ENCODE measurements around the gene HIPK2. TPM values are rescaled to one million over a fixed set of nuclear protein-coding genes. Genes with fewer than 3 reads are reported as not detected.

The HIPK2 gene
- total and polyA plus RNA-seq, 2 of the 4 experiments (the other 2 are of a cell fraction) = 22.0 to 27.1 TPM

DNA sequence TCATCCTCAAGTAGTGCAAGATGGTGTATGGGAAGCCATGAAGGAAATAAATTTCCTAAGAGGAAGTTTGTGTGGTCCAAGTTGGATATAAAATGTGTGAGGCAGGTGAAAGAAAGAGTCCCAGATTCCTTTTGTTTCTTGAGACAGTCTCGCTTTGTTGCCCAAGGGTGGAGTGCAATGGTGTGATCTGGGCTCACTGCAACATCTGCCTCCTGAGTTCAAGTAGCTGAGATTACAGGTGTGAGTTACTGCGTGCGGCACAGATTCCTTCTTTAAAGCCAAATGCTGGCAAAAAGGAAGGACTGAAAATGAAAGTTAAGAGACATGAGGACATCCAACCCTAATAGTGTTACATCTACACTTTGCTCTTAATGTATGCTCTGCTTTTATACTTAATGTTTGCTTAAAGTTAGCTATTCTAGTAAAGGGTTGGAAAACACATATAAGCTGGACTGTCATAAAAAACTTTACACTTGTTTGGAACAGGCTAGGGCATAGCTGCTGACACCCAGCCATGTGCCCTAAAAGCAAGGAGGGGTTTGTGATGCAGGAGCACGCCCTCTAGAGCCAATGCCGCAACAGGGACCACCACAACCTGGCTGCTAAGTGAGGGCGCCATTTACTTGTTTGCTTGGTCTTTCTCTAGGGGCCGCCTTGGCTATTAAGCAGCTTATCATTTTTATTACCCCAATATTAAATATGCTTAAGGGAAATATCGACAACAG is 219.8 kb downstream of the HIPK2 start:
- intact Hi-C loops (cut with micrococcal nuclease) = no loop called here

More for the DNA sequence above, 219.8 kb downstream of the HIPK2 start:
- no peak overlapping the region for H2BK15ac ChIP-seq (ENCODE audit: low read depth, low read length)
- H2BK120ac ChIP-seq (ENCODE audit: low read depth, low read length) = no peak overlapping the region
- H4K20me1 ChIP-seq (ENCODE audit: insufficient read depth, low read length) = peaks cover 5% of the 10 kb centered on the region; the same call in 1 of the 2 replicates
- dilution Hi-C loops (cut with HindIII; ENCODE audit: low sequenced_read_pairs, unreplicated experiment) = no loop called here
- no peak overlapping the region for H2BK20ac ChIP-seq (ENCODE audit: low read depth, low read length)
- H3K18ac ChIP-seq (ENCODE audit: low read depth, low read length) = no peak overlapping the region
- no peak overlapping the region for H3K4me3 ChIP-seq (ENCODE audit: insufficient read depth, low read depth, low read length)
- ChIA-PET CTCF (interaction anchor here (0.8 kb wide), 2 partner anchors 20 to 22 kb away, joined by 3 to 5 read pairs; no protein-coding TSS in a partner anchor), POLR2A (ENCODE audit: unreplicated experiment) (no interaction called here)
- peaks cover 4% of the 10 kb centered on the region; the same call in 1 of the 2 replicates for H3K9me1 ChIP-seq (ENCODE audit: insufficient read depth, low read length)
- no peak overlapping the region for H3K9ac ChIP-seq (ENCODE audit: low read depth, low read length)
- H2AFZ ChIP-seq (replicated peaks; ENCODE audit: low read length, poor library complexity) = no peak overlapping the region
- no peak overlapping the region for H3K23ac ChIP-seq (ENCODE audit: low read depth, low read length)
- H3K9me3 ChIP-seq (ENCODE audit: control insufficient read depth, insufficient read depth, low read length) = no peaks in the 10 kb centered on the region
- 0 out of 2 replicates have a peak, but pooled peaks have one; percentile 3 for TF ChIP-seq CTCF (conservative IDR thresholded peaks at IDR 0.05; ENCODE audit: low read depth, low read length)
- TF ChIP-seq SMC3 (IDR thresholded peaks at IDR 0.05; ENCODE audit: low read depth, low read length) = no peak
- H3K4me2 ChIP-seq (ENCODE audit: low read depth, low read length) = no peak overlapping the region
- H2BK5ac ChIP-seq (ENCODE audit: low read depth, low read length, poor library complexity, severe bottlenecking) = no peak overlapping the region
- DNase-seq = no peak
- peaks cover 13% of the 10 kb centered on the region; the same call in 1 of the 2 replicates for H3K27me3 ChIP-seq (ENCODE audit: control insufficient read depth, insufficient read depth, low read length)
- no peak overlapping the region for H2AK9ac ChIP-seq (replicated peaks; ENCODE audit: low read depth, low read length, poor library complexity)
- no peak overlapping the region for H2AK5ac ChIP-seq (ENCODE audit: low read depth, low read length)
- no peak overlapping the region for H4K91ac ChIP-seq (ENCODE audit: insufficient read depth, low read depth, low read length)
- H3K14ac ChIP-seq (replicated peaks; ENCODE audit: low read depth, low read length) = no peak overlapping the region
- no peak overlapping the region for H4K5ac ChIP-seq (ENCODE audit: low read depth, low read length)
- H3K4me1 ChIP-seq (ENCODE audit: control insufficient read depth, insufficient read depth, low read length) = no peaks in the 10 kb centered on the region
- ATAC-seq (ENCODE audit: low read depth) = no peak
- in situ Hi-C loops (cut with MboI; ENCODE audit: low sequenced_read_pairs) = no loop called here
- H3K36me3 ChIP-seq (ENCODE audit: control insufficient read depth, insufficient read depth, low read length) = peaks cover 6% of the 10 kb centered on the region; the same call in 1 of the 2 replicates
- no peak overlapping the region for H3K27ac ChIP-seq (ENCODE audit: insufficient read depth, low read length)
- no TSS peak for BruUV-seq (replicated peaks)
- WGBS, 2 experiments (ENCODE audit: extremely low coverage in 2 of 2, insufficient read length in 1 of 2) = no CpG with 5 or more reads among the region's 8 CpGs
- no peaks in the 10 kb centered on the region for H3K79me1 ChIP-seq (ENCODE audit: low read depth in 1 of 2, low read length in 2 of 2)
- H3K4ac ChIP-seq (ENCODE audit: low read depth, low read length) = no peak overlapping the region
- H3K56ac ChIP-seq (ENCODE audit: extremely low read depth, insufficient read depth, low read length) = no peak overlapping the region
- no peak overlapping the region for H4K8ac ChIP-seq (ENCODE audit: low read depth in 2 of 2, low read length in 2 of 2)

Data from IMR-90 (cell line).